GM18520 (cell line): ENCODE measurements around the gene FGD1.
"Not testable (repeated sequence)": the region's sequence is repeated elsewhere in the genome, so short reads cannot be mapped to it uniquely, and the experiment has no call there.

ENCODE experiments used
- ATAC-seq: cut with Tn5 transposase; IDR thresholded peaks from one replicate; pipeline ENCODE4 v1.9.1; 2021; ENCODE audit not compliant: unreplicated experiment

The FGD1 gene

GRCh38 chrX:54495814-54496516 is at the start of gene FGD1:
TSS of gene FGD1 (minus strand) at chrX:54496234. CDS start at chrX:54495432, 802 bp downstream.
- no peak for ATAC-seq

- not testable (repeated sequence) for ATAC-seq
Measured at GRCh38 chrX:54542239-54542638, 46.2 kb upstream of the FGD1 start.

- ATAC-seq = no peak
Measured at GRCh38 chrX:54540289-54540688, 44.3 kb upstream of the FGD1 start.

GRCh38 chrX:54534271-54534670 is 38.2 kb upstream of the FGD1 start:
- ATAC-seq = no peak

GRCh38 chrX:54530357-54530900 is 34.4 kb upstream of the FGD1 start:
- ATAC-seq = peak; percentile 14

- ATAC-seq = peak; percentile 74
Measured at GRCh38 chrX:54529552-54530356, 33.7 kb upstream of the FGD1 start, which contains the start of gene GNL3L. TSS of gene GNL3L (plus strand) at chrX:54530219. CDS start at chrX:54532567, 2,348 bp downstream.

- no peak for ATAC-seq
Measured at GRCh38 chrX:54529151-54529550, 33.1 kb upstream of the FGD1 start.

GRCh38 chrX:54509400-54509799 is 13.4 kb upstream of the FGD1 start:
- ATAC-seq = no peak

- ATAC-seq = no peak
Measured at GRCh38 chrX:54496936-54497335, 902 bp upstream of the FGD1 start.

GRCh38 chrX:54496517-54496852 is 451 bp upstream of the FGD1 start:
- no peak for ATAC-seq

GRCh38 chrX:54494989-54495813 is 833 bp downstream of the FGD1 start:
- no peak for ATAC-seq

GRCh38 chrX:54494166-54494988 is 1.7 kb downstream of the FGD1 start:
- no peak for ATAC-seq

- no peak for ATAC-seq
Measured at GRCh38 chrX:54492340-54492739, 3.7 kb downstream of the FGD1 start.

- not testable (repeated sequence) for ATAC-seq
Measured at GRCh38 chrX:54489819-54490218, 6.2 kb downstream of the FGD1 start.

- ATAC-seq = no peak
Measured at GRCh38 chrX:54484666-54485065, 11.4 kb downstream of the FGD1 start.

- no peak for ATAC-seq
Measured at GRCh38 chrX:54483946-54484345, 12.1 kb downstream of the FGD1 start.

- ATAC-seq = no peak
Measured at GRCh38 chrX:54482839-54483593, 13.0 kb downstream of the FGD1 start.

- ATAC-seq = no peak
Measured at GRCh38 chrX:54479136-54480111, 16.6 kb downstream of the FGD1 start.
